SK-N-SH (cell line): ENCODE results near the gene SMU1. TPM values are rescaled to one million over a fixed set of nuclear protein-coding genes. Genes with fewer than 3 reads are reported as not detected.

ENCODE experiments used
- CTCF ChIA-PET: fragments of 300-600, 350-600 bp; formaldehyde crosslinking; extraction: SDS; loops from one replicate; lab custom pipeline; 2021; lab: Yijun Ruan, JAX
- POLR2A ChIA-PET: fragments of 350-600 bp; sonication (Branson Sonifier 250); formaldehyde crosslinking; extraction: SDS; loops from one replicate; lab custom pipeline; 2020; ENCODE audit warnings: antibody characterized with exemption, inconsistent platforms; lab: Yijun Ruan, JAX
- DNase-seq: peaks from one replicate; pipeline ENCODE4 v3.0.0; 2012
- H2AFZ ChIP-seq: fragments of 200-600 bp; sonication (generic); 2 replicates; pipeline ENCODE4 v1.8.1; 2016; ENCODE audit warnings: antibody characterized with exemption, mild to moderate bottlenecking, low read depth
- H3F3A ChIP-seq: fragments of 200-600 bp; sonication (generic); replicated peaks from 2 replicates; pipeline ENCODE3; 2016; ENCODE audit warnings: antibody characterized with exemption, mild to moderate bottlenecking; ENCODE audit not compliant: insufficient read depth
- H3K27ac ChIP-seq, 2 experiments: fragments of 200-500 bp in 1 of 2; fragments of 200-600 bp in 1 of 2; sonication (Bioruptor generic) in 1 of 2; sonication (generic), shearing (Covaris generic) in 1 of 2; 2 replicates each; pipeline versions ENCODE4 v1.5.1 to v1.6.1; 2014 to 2016; ENCODE audit warnings: low read depth in 2 of 2, inconsistent platforms in 1 of 2, low read length in 1 of 2, mild to moderate bottlenecking in 1 of 2, mixed read lengths in 1 of 2
- H3K27me3 ChIP-seq: fragments of 200-600 bp; sonication (generic), shearing (Covaris generic); 2 replicates; pipeline ENCODE4 v1.6.1; 2016; ENCODE audit warnings: mixed run types; ENCODE audit not compliant: insufficient read depth
- H3K36me3 ChIP-seq, 2 experiments: fragments of 200-500 bp in 1 of 2; fragments of 200-600 bp in 1 of 2; sonication (Bioruptor generic) in 1 of 2; sonication (generic) in 1 of 2; replicated peaks in 1 of 2; 2 replicates each; pipeline versions ENCODE3 to v1.5.1; 2014 to 2016; ENCODE audit warnings: low read length in 1 of 2, mild to moderate bottlenecking in 1 of 2; ENCODE audit not compliant: insufficient read depth in 2 of 2, control insufficient read depth in 1 of 2
- H3K4me1 ChIP-seq, 2 experiments: fragments of 200-500 bp in 1 of 2; fragments of 200-600 bp in 1 of 2; sonication (Bioruptor generic) in 1 of 2; sonication (generic), shearing (Covaris generic) in 1 of 2; 2 replicates each; pipeline versions ENCODE4 v1.5.1 to v1.6.1; 2014 to 2016; ENCODE audit warnings: low read depth in 1 of 2, low read length in 1 of 2, mixed run types in 1 of 2; ENCODE audit not compliant: insufficient read depth in 2 of 2, control insufficient read depth in 1 of 2
- H3K4me2 ChIP-seq: fragments of 200-600 bp; sonication (generic), shearing (Covaris generic); 2 replicates; pipeline ENCODE4 v1.6.1; 2017; ENCODE audit warnings: mixed run types
- H3K4me3 ChIP-seq, 2 experiments: fragments of 200-500 bp in 1 of 2; fragments of 200-600 bp in 1 of 2; sonication (Bioruptor generic) in 1 of 2; sonication (generic), shearing (Covaris generic) in 1 of 2; 2 replicates each; pipeline versions ENCODE4 v1.5.1 to v1.8.1; 2014 to 2016; ENCODE audit warnings: low read depth in 2 of 2, inconsistent platforms in 1 of 2, low read length in 1 of 2, mild to moderate bottlenecking in 1 of 2, mixed read lengths in 1 of 2, moderate library complexity in 1 of 2
- H3K79me2 ChIP-seq: fragments of 200-600 bp; sonication (generic); 2 replicates; pipeline ENCODE4 v1.8.1; 2017; ENCODE audit warnings: mild to moderate bottlenecking; ENCODE audit not compliant: insufficient read depth
- H3K9ac ChIP-seq: fragments of 200-600 bp; sonication (generic); 2 replicates; pipeline ENCODE4 v1.6.1; 2017; ENCODE audit warnings: mixed run types
- H3K9me2 ChIP-seq: fragments of 200-600 bp; sonication (generic); 2 replicates; pipeline ENCODE4 v1.6.1; 2017; ENCODE audit warnings: mixed run types
- H3K9me3 ChIP-seq: fragments of 200-600 bp; sonication (generic); 2 replicates; pipeline ENCODE4 v1.6.1; 2017; ENCODE audit warnings: mixed run types, mild to moderate bottlenecking, moderate library complexity
- H4K20me1 ChIP-seq: fragments of 200-600 bp; sonication (generic); 2 replicates; pipeline ENCODE4 v1.6.1; 2017; ENCODE audit warnings: mild to moderate bottlenecking, mixed run types; ENCODE audit not compliant: insufficient read depth
- EP300 ChIP-seq, 2 experiments: IDR thresholded peaks; 2 replicates each; pipeline versions ENCODE4 v1.4.0 to v1.6.1; 2012; ENCODE audit warnings: borderline replicate concordance in 1 of 2, low read depth in 1 of 2, low read length in 1 of 2
- EZH2phosphoT487 ChIP-seq: fragments of 200-600 bp; sonication (generic); IDR thresholded peaks from 2 replicates; pipeline ENCODE4 v1.6.1; 2017; ENCODE audit warnings: low read depth, mixed run types, mild to moderate bottlenecking, antibody characterized with exemption, moderate library complexity, borderline replicate concordance
- FOXM1 ChIP-seq: IDR thresholded peaks from 2 replicates; pipeline ENCODE4 v1.4.0; 2012; ENCODE audit warnings: low read depth, mild to moderate bottlenecking
- GABPA ChIP-seq: IDR thresholded peaks from 2 replicates; pipeline ENCODE4 v1.4.0; 2012; ENCODE audit warnings: low read depth, mild to moderate bottlenecking
- IRF3 ChIP-seq: fragments of 150-350 bp; IDR thresholded peaks from 2 replicates; pipeline ENCODE4 v1.6.1; 2016; ENCODE audit warnings: mild to moderate bottlenecking, low read depth, low read length
- NFIC ChIP-seq: IDR thresholded peaks from 2 replicates; pipeline ENCODE4 v1.4.0; 2012; ENCODE audit warnings: borderline replicate concordance
- PBX3 ChIP-seq: IDR thresholded peaks from 2 replicates; pipeline ENCODE4; 2012
- RAD21 ChIP-seq: IDR thresholded peaks from 2 replicates; pipeline ENCODE4 v1.6.1; 2012; ENCODE audit warnings: mild to moderate bottlenecking, low read length
- RCOR1 ChIP-seq: fragments of 150-350 bp; IDR thresholded peaks from 2 replicates; pipeline ENCODE4 v1.6.1; 2017; ENCODE audit warnings: antibody characterized with exemption, low read length
- RFX5 ChIP-seq: IDR thresholded peaks from 2 replicates; pipeline ENCODE4 v1.6.1; 2012; ENCODE audit warnings: mild to moderate bottlenecking, improper control_type of control experiment, low read length
- SIN3A ChIP-seq: IDR thresholded peaks from 2 replicates; pipeline ENCODE4 v1.6.1; 2012; ENCODE audit warnings: low read depth, mild to moderate bottlenecking, low read length, moderate library complexity, borderline replicate concordance
- TAF1 ChIP-seq: IDR thresholded peaks from 2 replicates; pipeline ENCODE4 v1.6.1; 2012; ENCODE audit warnings: low read depth, mild to moderate bottlenecking, low read length, moderate library complexity, borderline replicate concordance
- TCF12 ChIP-seq: IDR thresholded peaks from 2 replicates; pipeline ENCODE4 v1.4.0; 2012
- USF1 ChIP-seq: IDR thresholded peaks from 2 replicates; pipeline ENCODE4 v1.4.0; 2012; ENCODE audit warnings: low read depth, borderline replicate concordance
- WGBS: methylation state at CpG from one replicate; pipeline ENCODE4 v1.1.6; 2017; ENCODE audit warnings: low lambda C conversion rate; 5-methylcytosine and 5-hydroxymethylcytosine counted together
- polyA plus RNA-seq, 3 experiments: library from polyadenylated mRNA; depleted of rRNA; stranded (reverse); fragments of >200 nt; gene quantifications; 2 replicates each; pipeline ENCODE4 v1.2.3, GENCODE V29; 2012
- TF ChIP-seq, protein P1 (sequence below): IDR thresholded peaks from 2 replicates; pipeline ENCODE4 v1.4.0; 2012; ENCODE audit warnings: low read depth
- TF ChIP-seq, protein P2 (sequence below): IDR thresholded peaks from 2 replicates; pipeline ENCODE4 v1.6.1; 2012; ENCODE audit warnings: mild to moderate bottlenecking, low read depth, low read length, moderate library complexity
- TF ChIP-seq, protein P3 (sequence below): fragments of 150-350 bp; IDR thresholded peaks from 2 replicates; pipeline ENCODE4 v1.6.1; 2017; ENCODE audit warnings: antibody characterized with exemption, low read length, low read depth, borderline replicate concordance

Gene SMU1
- polyA plus RNA-seq, 1 of the 3 experiments (the other 2 are of a cell fraction), result 9.8 TPM

- TF ChIP-seq PBX3, result no peak
- no peak for TF ChIP-seq TAF1
- no peak for TF ChIP-seq GABPA
Observed at GRCh38 chr9:33124046-33124445, 47.6 kb upstream of the SMU1 start (continued).

- Histone ChIP-seq H3K36me3 (peaks cover 9 to 20% of the 10 kb centered on the region in 2 experiments), H3K27me3 (no peaks in the 10 kb centered on the region), H3K79me2 (peaks cover 41% of the 10 kb centered on the region; the same call in 1 of the 2 replicates), H3K4me1 (no peaks in the 10 kb centered on the region; a peak in 1 of 4 replicates), H3K27ac (no peak overlapping the region), H3K9me3 (no peaks in the 10 kb centered on the region), H3F3A (no peaks in the 10 kb centered on the region), H3K9me2 (no peaks in the 10 kb centered on the region)
- CTCF ChIA-PET, result no interaction called here
- no peak for DNase-seq
- TF ChIP-seq, protein P1, sequence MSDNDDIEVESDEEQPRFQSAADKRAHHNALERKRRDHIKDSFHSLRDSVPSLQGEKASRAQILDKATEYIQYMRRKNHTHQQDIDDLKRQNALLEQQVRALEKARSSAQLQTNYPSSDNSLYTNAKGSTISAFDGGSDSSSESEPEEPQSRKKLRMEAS, result no peak
- no peak for TF ChIP-seq RAD21
- no peak for TF ChIP-seq RCOR1
- TF ChIP-seq, all 33 proteins: peak for 0
- Histone ChIP-seq H4K20me1 (no peaks in the 10 kb centered on the region; the same call in 1 of the 2 replicates), H3K4me3 (no peak overlapping the region), H3K4me2 (no peak overlapping the region), H2AFZ (no peak overlapping the region), H3K9ac (no peak overlapping the region)
- POLR2A ChIA-PET, result no interaction called here
- WGBS, result 93% methylated on average over 3 of the region's 8 CpGs
Observed at GRCh38 chr9:33123407-33124031, 47.0 kb upstream of the SMU1 start.

DNA sequence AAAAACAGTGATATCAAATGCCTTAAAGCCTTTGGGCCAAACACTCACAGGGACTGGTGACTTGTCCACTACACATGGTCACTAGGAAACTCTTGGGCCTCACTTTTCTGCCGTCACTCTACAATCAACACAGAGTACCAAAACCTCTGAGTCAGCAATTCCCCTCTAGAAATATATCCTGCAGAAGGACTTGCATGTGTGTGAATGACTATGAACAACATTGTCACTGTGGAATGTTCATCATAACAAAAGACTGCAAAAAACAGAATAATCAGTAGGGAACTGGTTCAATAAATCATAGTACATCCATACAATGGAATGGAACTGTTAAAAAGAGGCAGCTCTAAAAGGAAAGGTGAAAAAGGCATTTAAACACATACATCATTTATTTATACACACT is 44.1 kb upstream of the SMU1 start:
- H3K36me3 ChIP-seq, result peaks cover 3 to 12% of the 10 kb centered on the region in 2 experiments
- no peak overlapping the region for H3K27ac ChIP-seq
- DNase-seq, result no peak
- no peaks in the 10 kb centered on the region for H3F3A ChIP-seq
- no peak overlapping the region for H3K9ac ChIP-seq
- POLR2A ChIA-PET, result no interaction called here
- H4K20me1 ChIP-seq, result no peaks in the 10 kb centered on the region; the same call in 1 of the 2 replicates
- no peaks in the 10 kb centered on the region for H3K9me3 ChIP-seq
- H3K79me2 ChIP-seq, result peaks cover 27% of the 10 kb centered on the region; the same call in 1 of the 2 replicates
- H3K9me2 ChIP-seq, result no peaks in the 10 kb centered on the region
- CTCF ChIA-PET, result no interaction called here
- H2AFZ ChIP-seq, result no peak overlapping the region
- H3K4me3 ChIP-seq, result no peak overlapping the region
- no peaks in the 10 kb centered on the region for H3K27me3 ChIP-seq
- no peak overlapping the region for H3K4me2 ChIP-seq
- 100% methylated on average over 1 of the region's 1 CpG for WGBS
- no peaks in the 10 kb centered on the region; a peak in 1 of 4 replicates for H3K4me1 ChIP-seq
- TF ChIP-seq EP300 (IDR thresholded peaks at IDR 0.05; ENCODE audit: borderline replicate concordance in 1 of 2, low read depth in 1 of 2, low read length in 1 of 2), result no peak
- no peak for TF ChIP-seq TCF12
- TF ChIP-seq, protein P2, sequence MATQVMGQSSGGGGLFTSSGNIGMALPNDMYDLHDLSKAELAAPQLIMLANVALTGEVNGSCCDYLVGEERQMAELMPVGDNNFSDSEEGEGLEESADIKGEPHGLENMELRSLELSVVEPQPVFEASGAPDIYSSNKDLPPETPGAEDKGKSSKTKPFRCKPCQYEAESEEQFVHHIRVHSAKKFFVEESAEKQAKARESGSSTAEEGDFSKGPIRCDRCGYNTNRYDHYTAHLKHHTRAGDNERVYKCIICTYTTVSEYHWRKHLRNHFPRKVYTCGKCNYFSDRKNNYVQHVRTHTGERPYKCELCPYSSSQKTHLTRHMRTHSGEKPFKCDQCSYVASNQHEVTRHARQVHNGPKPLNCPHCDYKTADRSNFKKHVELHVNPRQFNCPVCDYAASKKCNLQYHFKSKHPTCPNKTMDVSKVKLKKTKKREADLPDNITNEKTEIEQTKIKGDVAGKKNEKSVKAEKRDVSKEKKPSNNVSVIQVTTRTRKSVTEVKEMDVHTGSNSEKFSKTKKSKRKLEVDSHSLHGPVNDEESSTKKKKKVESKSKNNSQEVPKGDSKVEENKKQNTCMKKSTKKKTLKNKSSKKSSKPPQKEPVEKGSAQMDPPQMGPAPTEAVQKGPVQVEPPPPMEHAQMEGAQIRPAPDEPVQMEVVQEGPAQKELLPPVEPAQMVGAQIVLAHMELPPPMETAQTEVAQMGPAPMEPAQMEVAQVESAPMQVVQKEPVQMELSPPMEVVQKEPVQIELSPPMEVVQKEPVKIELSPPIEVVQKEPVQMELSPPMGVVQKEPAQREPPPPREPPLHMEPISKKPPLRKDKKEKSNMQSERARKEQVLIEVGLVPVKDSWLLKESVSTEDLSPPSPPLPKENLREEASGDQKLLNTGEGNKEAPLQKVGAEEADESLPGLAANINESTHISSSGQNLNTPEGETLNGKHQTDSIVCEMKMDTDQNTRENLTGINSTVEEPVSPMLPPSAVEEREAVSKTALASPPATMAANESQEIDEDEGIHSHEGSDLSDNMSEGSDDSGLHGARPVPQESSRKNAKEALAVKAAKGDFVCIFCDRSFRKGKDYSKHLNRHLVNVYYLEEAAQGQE, result no peak
- TF ChIP-seq, protein P1, result no peak
- TF ChIP-seq, protein P3, sequence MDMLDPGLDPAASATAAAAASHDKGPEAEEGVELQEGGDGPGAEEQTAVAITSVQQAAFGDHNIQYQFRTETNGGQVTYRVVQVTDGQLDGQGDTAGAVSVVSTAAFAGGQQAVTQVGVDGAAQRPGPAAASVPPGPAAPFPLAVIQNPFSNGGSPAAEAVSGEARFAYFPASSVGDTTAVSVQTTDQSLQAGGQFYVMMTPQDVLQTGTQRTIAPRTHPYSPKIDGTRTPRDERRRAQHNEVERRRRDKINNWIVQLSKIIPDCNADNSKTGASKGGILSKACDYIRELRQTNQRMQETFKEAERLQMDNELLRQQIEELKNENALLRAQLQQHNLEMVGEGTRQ, result no peak
- TF ChIP-seq NFIC, result no peak
- no peak for TF ChIP-seq EZH2phosphoT487
- no peak for TF ChIP-seq SIN3A
- TF ChIP-seq FOXM1, result no peak
- no peak for TF ChIP-seq USF1
- no peak for TF ChIP-seq RFX5
- no peak for TF ChIP-seq IRF3
